Caco-2 (cell line): ENCODE measurements around the gene SLIT2. TPM values are rescaled to one million over a fixed set of nuclear protein-coding genes. Genes with fewer than 3 reads are reported as not detected.

Source experiments
- BruUV-seq: library from RNA; stranded (reverse); fragments of 400-500 nt; replicated peaks from 2 replicates; lab custom pipeline; 2021; lab: Mats Ljungman, UMichigan
- CTCF ChIA-PET: fragments of 300-600 bp; sonication (Branson Sonifier 250); formaldehyde crosslinking; loops from one replicate; lab custom pipeline; 2022; ENCODE audit warnings: antibody characterized with exemption; lab: Charles Lee
- POLR2A ChIA-PET: fragments of 300-600 bp; sonication (Branson Sonifier 250); formaldehyde crosslinking; loops from one replicate; lab custom pipeline; 2022; ENCODE audit warnings: antibody characterized with exemption; lab: Charles Lee
- DNase-seq, 2 experiments: peaks; one replicate each; pipeline versions ENCODE4 v3.0.0 to v3.0.0-alpha.2; 2020 to 2022
- H3K27me3 ChIP-seq: replicated peaks from 2 replicates; pipeline ENCODE4 v1.6.0; 2011; ENCODE audit warnings: low read length; ENCODE audit not compliant: control insufficient read depth, insufficient read depth
- H3K36me3 ChIP-seq: 2 replicates; pipeline ENCODE4 v1.5.1; 2011; ENCODE audit warnings: low read length; ENCODE audit not compliant: control insufficient read depth, insufficient read depth
- H3K4me1 ChIP-seq: fragments of 250-450 bp; sonication (Bioruptor Pico); 2 replicates; pipeline ENCODE4 v1.5.1; 2020; ENCODE audit warnings: mild to moderate bottlenecking
- H3K4me3 ChIP-seq: 2 replicates; pipeline ENCODE4 v1.5.1; 2011; ENCODE audit warnings: low read depth, mild to moderate bottlenecking, control low read depth, low read length
- H3K9me3 ChIP-seq: fragments of 250-450 bp; sonication (Bioruptor Pico); 2 replicates; pipeline ENCODE4 v1.5.1; 2020; ENCODE audit warnings: mild to moderate bottlenecking, moderate library complexity
- H3K27ac Mint-ChIP-seq: one replicate; pipeline ENCODE4 v1.8.0; 2022; ENCODE audit warnings: mixed read lengths; ENCODE audit not compliant: unreplicated experiment
- H3K27me3 Mint-ChIP-seq: one replicate; pipeline ENCODE4 v1.8.0; 2022; ENCODE audit warnings: mixed read lengths; ENCODE audit not compliant: insufficient read depth, unreplicated experiment
- H3K36me3 Mint-ChIP-seq: one replicate; pipeline ENCODE4 v1.8.0; 2022; ENCODE audit warnings: mild to moderate bottlenecking, mixed read lengths; ENCODE audit not compliant: insufficient read depth, unreplicated experiment
- H3K4me1 Mint-ChIP-seq: one replicate; pipeline ENCODE4 v1.8.0; 2022; ENCODE audit warnings: low read depth, mixed read lengths; ENCODE audit not compliant: unreplicated experiment
- H3K4me3 Mint-ChIP-seq: one replicate; pipeline ENCODE4 v1.8.0; 2022; ENCODE audit warnings: mild to moderate bottlenecking, moderate library complexity, mixed read lengths; ENCODE audit not compliant: unreplicated experiment
- H3K9me3 Mint-ChIP-seq: one replicate; pipeline ENCODE4 v1.8.0; 2022; ENCODE audit warnings: mixed read lengths; ENCODE audit not compliant: unreplicated experiment
- intact Hi-C: fragments of 100-400 bp; cut with micrococcal nuclease; formaldehyde crosslinking; loops from one replicate; pipeline ENCODE4 v1.10.0; 2022; ENCODE audit not compliant: unreplicated experiment
- total RNA-seq: library from RNA; stranded (reverse); gene quantifications from 2 replicates; pipeline ENCODE4 v1.2.3, GENCODE V29; 2022
- TF ChIP-seq, protein P1 (sequence below), 2 experiments: fragments of 200-600 bp in 1 of 2; IDR thresholded peaks; 1 replicate in 1 of 2; 2 replicates in 1 of 2; pipeline versions ENCODE4 v1.5.1 to v1.8.0; 2011 to 2022; ENCODE audit warnings: antibody characterized with exemption in 1 of 2, control low read depth in 1 of 2, inconsistent platforms in 1 of 2, low read depth in 1 of 2, low read length in 1 of 2, mild to moderate bottlenecking in 1 of 2, moderate library complexity in 1 of 2; ENCODE audit not compliant: insufficient read depth in 1 of 2, severe bottlenecking in 1 of 2, unreplicated experiment in 1 of 2

Gene SLIT2
- total RNA-seq, 1 experiment from 2014 or later: 0.68 TPM

DNA sequence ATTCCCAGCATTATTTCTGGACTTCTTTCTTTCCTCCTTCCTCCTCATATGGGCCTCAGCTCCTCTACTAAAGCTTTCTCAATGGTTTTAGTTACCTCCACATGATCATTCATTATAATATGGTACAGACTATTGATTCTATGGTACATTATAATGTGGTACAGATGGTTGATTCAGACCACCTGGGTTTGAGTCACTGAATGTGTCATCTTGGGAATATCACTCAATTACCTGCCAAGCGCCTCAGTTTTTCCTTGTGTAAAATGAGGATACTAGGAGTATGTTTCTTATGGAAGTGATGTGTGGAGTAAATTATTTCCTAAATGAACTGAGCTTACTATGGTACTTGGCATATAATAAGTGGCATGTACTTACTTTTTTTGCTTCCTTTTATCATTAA is 27.7 kb downstream of the SLIT2 start:
- no TSS peak for BruUV-seq
- H3K36me3 Mint-ChIP-seq: no peaks in the 10 kb centered on the region
- no peaks in the 10 kb centered on the region for H3K4me1 ChIP-seq
- H3K4me3 Mint-ChIP-seq: no peak overlapping the region
- no peaks in the 10 kb centered on the region for H3K9me3 Mint-ChIP-seq
- H3K4me3 ChIP-seq: no peak overlapping the region
- no peak overlapping the region for H3K27ac Mint-ChIP-seq
- H3K27me3 ChIP-seq: no peaks in the 10 kb centered on the region
- no peaks in the 10 kb centered on the region for H3K9me3 ChIP-seq
- intact Hi-C loops: loop anchor here (1.0 kb wide), 1 partner anchor 22 kb away; no protein-coding TSS in a partner anchor
- no peaks in the 10 kb centered on the region for H3K4me1 Mint-ChIP-seq
- ChIA-PET CTCF (no interaction called here), POLR2A (no interaction called here)
- TF ChIP-seq, protein P1, sequence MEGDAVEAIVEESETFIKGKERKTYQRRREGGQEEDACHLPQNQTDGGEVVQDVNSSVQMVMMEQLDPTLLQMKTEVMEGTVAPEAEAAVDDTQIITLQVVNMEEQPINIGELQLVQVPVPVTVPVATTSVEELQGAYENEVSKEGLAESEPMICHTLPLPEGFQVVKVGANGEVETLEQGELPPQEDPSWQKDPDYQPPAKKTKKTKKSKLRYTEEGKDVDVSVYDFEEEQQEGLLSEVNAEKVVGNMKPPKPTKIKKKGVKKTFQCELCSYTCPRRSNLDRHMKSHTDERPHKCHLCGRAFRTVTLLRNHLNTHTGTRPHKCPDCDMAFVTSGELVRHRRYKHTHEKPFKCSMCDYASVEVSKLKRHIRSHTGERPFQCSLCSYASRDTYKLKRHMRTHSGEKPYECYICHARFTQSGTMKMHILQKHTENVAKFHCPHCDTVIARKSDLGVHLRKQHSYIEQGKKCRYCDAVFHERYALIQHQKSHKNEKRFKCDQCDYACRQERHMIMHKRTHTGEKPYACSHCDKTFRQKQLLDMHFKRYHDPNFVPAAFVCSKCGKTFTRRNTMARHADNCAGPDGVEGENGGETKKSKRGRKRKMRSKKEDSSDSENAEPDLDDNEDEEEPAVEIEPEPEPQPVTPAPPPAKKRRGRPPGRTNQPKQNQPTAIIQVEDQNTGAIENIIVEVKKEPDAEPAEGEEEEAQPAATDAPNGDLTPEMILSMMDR (IDR thresholded peaks at IDR 0.05; ENCODE audit: insufficient read depth in 1 of 2, low read depth in 1 of 2, low read length in 1 of 2, severe bottlenecking in 1 of 2, unreplicated experiment in 1 of 2): no peak
- H3K27me3 Mint-ChIP-seq: no peaks in the 10 kb centered on the region
- H3K36me3 ChIP-seq: no peaks in the 10 kb centered on the region
- no peak for DNase-seq

DNA sequence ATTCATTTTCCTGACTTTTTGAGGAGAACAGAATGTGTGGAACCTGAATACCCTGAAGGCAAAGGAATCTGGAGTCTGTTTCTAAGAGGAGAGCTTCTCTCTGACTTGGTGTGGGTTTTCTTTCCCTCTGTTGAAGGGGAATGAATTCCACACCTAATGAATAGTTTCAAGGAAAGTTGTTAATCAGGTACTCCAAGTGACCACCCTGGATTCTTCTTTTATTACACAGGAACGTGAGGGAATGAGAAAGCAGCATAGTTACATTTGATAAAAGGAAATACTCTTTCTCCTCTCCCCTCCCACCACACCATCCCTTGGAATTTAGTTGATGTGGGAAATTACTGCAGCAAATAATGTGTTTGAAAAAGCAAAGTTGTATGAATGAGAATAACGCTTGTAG is 29.7 kb downstream of the SLIT2 start:
- BruUV-seq: no TSS peak
- H3K9me3 ChIP-seq: no peaks in the 10 kb centered on the region
- no peaks in the 10 kb centered on the region for H3K36me3 Mint-ChIP-seq
- H3K27me3 Mint-ChIP-seq: no peaks in the 10 kb centered on the region
- DNase-seq: no peak
- no peaks in the 10 kb centered on the region for H3K36me3 ChIP-seq
- ChIA-PET CTCF (no interaction called here), POLR2A (no interaction called here)
- no peaks in the 10 kb centered on the region for H3K4me1 ChIP-seq
- intact Hi-C loops: no loop called here
- no peak overlapping the region for H3K4me3 Mint-ChIP-seq
- H3K27ac Mint-ChIP-seq: no peak overlapping the region
- TF ChIP-seq, protein P1 (IDR thresholded peaks at IDR 0.05; ENCODE audit: insufficient read depth in 1 of 2, low read depth in 1 of 2, low read length in 1 of 2, severe bottlenecking in 1 of 2, unreplicated experiment in 1 of 2): no peak
- H3K9me3 Mint-ChIP-seq: no peaks in the 10 kb centered on the region
- no peaks in the 10 kb centered on the region for H3K4me1 Mint-ChIP-seq
- H3K27me3 ChIP-seq: no peaks in the 10 kb centered on the region
- H3K4me3 ChIP-seq: no peak overlapping the region

DNA sequence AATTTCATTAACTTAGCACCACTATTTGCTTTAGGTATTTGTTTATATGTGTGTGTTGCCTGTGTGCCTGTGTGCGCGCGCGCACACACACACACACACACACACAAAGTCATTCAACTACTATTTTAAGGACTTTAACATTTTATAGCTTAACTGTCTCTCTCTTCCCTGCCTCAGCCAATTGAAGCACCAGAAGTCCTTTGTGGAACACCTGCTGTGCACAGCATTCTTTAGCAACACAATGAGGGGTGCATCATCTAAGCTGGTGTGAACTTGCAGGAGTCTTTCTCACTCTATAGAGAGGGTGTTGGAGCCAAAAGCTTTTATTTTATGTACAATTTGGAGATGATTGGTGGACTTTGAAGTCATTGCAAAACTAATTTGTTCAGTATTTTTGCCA is 31.3 kb downstream of the SLIT2 start:
- H3K4me3 Mint-ChIP-seq: no peak overlapping the region
- Histone ChIP-seq H3K36me3 (no peaks in the 10 kb centered on the region), H3K27me3 (no peaks in the 10 kb centered on the region), H3K9me3 (no peaks in the 10 kb centered on the region), H3K4me1 (no peaks in the 10 kb centered on the region), H3K4me3 (no peak overlapping the region)
- POLR2A ChIA-PET: no interaction called here
- BruUV-seq: no TSS peak
- H3K27me3 Mint-ChIP-seq: no peaks in the 10 kb centered on the region
- H3K27ac Mint-ChIP-seq: no peak overlapping the region
- CTCF ChIA-PET: no interaction called here
- no peaks in the 10 kb centered on the region for H3K4me1 Mint-ChIP-seq
- TF ChIP-seq, protein P1 (IDR thresholded peaks at IDR 0.05; ENCODE audit: insufficient read depth in 1 of 2, low read depth in 1 of 2, low read length in 1 of 2, severe bottlenecking in 1 of 2, unreplicated experiment in 1 of 2): no peak
- no peaks in the 10 kb centered on the region for H3K36me3 Mint-ChIP-seq
- intact Hi-C loops: no loop called here
- DNase-seq: no peak
- no peaks in the 10 kb centered on the region for H3K9me3 Mint-ChIP-seq
